Peyer's patch (tissue), 4 donors: Measurements from ENCODE around the gene WFIKKN2.

Experiments
- CTCF ChIP-seq, 6 experiments: fragments of 450-650 bp in 4 of 6; fragments of 200-600 bp in 2 of 6; sonication (generic) in 1 of 6; IDR thresholded peaks; one replicate each; pipeline ENCODE4 v1.5.1; 2017 to 2019; ENCODE audit warnings: antibody characterized with exemption in 6 of 6, mild to moderate bottlenecking in 3 of 6, moderate library complexity in 1 of 6
- POLR2A ChIP-seq, 2 donors: fragments of 450-650 bp; IDR thresholded peaks; one replicate each; pipeline ENCODE4 v1.5.1; 2017; ENCODE audit warnings: antibody characterized with exemption in 2 of 2, mild to moderate bottlenecking in 2 of 2, moderate library complexity in 2 of 2

GRCh38 chr17:50830994-50831393, 4.4 kb upstream of the WFIKKN2 start:
- TF ChIP-seq POLR2A (IDR thresholded peaks at IDR 0.05) = no peak
- no peak for TF ChIP-seq CTCF (IDR thresholded peaks at IDR 0.05)
